Inflammatory macrophage (primary cell): ENCODE results near the gene LMBRD1.
A peak's percentile ranks its signal among the peaks of the same experiment; 100 is the strongest.
"Not testable (repeated sequence)": the region's sequence is repeated elsewhere in the genome, so short reads cannot be mapped to it uniquely, and the experiment has no call there.

Source experiments
- DNase-seq, 2 donors: peaks; one replicate each; pipeline ENCODE4 v3.0.0-alpha.2; 2020 to 2022

LMBRD1 gene

DNA sequence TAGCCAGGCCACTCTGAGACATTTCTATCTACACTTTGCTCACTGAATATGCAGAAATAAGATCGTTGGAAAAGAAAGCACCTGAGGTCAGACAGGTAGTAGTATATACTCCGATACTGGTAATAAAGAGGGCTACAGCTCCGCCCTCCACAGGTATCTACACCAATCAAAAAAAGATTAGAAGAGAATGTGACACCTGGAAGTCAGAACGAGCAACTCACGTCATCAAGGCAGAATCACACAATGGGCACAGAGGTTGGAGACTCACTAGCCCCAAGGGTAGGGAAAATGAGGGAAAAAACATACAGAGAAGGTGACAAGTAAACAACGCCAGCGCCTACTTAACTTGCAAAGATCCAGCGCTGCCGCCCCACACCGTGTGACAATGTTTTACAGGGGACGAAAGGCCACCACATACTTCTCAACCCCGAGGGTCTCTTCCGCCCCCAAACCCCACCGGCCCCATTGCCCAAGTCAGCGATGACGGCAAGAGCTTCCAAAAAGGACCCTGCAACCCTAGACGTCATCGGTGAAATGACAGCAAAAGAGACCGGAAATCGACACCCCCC is 653 bp downstream of the LMBRD1 start:
- peak in 1 of 2 donors; percentile 13 for DNase-seq

DNA sequence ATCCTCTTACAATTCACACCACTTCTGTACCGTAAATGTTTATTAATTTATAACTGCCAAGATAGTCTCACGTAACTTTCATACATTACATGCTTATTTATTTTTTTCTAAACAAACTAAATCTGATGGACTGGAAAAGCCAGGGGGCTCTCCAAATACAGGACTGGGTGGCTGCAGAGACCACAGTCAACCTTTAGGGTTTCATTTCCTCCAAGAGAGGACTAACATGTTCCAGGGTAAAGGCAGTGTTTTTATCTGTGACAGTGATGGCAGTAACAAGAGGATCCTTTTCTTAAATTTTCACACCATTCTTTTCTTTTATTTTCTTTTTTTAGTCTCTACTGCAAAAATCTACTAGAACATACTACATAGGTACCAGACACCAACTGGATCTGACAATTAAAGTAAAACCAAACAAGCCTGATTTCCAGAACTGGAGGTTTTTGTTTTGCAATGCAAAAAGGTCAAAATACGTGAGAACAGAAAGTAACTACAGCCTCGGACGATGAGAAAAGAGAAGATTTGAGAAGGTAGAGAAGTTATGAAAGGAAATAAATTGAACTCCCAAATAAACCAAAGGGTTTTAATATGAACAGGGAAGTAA is 1.2 kb downstream of the LMBRD1 start:
- no peak for DNase-seq

DNA sequence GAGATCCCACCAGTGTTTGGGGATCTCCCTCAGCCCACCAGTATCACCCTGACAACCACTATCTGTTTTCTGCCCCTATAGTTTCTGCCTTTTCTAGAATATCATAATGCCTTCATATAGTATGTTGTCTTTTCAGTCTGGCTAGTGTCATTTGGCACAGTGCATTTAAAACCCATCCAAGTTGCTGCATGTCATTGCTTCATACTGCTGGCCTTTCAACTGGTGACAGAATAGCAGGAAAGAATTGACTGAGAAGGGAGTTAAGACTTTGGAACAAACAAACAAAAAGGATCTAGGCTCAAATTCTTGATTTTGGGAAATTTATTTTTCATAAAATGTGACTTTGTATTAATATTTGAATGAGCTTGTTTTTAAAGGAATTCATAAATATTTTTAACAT is 4.5 kb downstream of the LMBRD1 start:
- no peak for DNase-seq

DNA sequence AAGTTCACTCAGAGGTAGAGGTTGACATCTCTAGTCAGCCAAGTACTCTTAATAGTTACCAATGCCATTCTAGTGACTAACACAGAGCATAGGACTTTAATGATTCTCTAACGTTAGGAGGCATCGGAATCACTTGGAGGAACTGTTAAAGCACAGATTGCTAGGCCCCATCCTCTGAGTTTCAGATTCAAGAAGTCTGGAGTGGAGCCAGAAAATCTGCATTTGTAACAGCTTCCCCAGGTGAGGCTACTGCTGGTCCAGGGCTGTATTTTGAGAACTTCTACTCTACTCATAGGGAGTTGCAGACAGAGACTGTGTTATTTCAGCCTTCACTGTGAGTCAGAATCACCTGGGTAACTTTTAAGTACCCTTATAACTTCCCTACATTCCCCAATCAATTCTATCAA is 5.7 kb downstream of the LMBRD1 start:
- no peak for DNase-seq

DNA sequence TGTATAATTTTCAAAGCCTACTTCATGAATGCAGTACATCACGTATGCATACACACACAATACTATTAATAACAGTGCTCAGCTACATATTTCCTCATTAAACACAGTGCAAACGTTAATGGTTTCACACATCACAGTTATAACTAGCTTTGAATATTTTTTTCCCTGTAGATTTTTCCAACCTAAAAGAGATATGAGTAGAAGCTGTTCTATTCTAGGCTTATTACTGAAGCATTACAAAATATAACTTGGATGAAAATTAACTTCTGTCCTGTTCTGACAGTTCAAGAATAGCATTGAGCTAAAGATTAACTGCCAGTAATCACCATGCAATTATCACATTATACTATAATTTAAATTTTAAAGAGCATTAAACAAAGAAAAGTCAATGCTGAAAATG is 6.2 kb downstream of the LMBRD1 start:
- DNase-seq: no peak

DNA sequence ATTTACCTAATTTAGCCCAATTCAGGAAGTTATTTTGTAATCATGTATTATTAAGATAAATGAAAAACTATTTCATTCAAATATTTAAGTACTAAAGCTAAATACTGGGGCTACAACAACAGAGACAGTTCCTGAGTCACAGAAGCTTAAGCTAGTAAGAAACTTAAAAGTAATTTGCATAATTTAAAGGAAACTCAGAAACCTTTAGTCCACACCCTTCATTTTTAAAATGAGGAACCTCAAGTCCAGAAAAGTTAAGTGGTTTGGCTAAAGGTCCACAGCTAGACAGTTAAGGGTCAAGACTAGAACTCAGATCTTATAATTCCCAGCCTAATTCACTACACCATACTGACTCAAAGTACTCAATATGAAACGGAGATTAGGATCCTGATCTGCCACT is 7.2 kb downstream of the LMBRD1 start:
- peak; percentile 12 to 63 for DNase-seq

DNA sequence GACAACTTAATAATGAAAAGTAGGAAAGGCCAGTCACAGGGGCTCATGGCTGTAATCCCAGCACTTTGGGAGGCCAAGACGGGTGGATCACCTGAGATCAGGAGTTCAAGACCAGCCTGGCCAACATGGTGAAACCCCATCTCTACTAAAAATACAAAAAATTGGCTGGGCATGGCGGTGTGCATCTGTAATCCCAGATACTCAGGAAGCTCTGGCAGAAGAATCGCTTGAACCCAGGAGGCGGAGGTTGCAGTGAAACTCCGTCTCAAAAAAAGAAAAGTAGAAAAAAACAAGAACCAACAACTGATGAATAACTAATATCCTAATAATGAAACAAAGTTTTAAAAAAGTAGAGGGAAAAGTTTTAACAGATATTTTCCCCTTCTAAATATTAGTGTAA is 9.4 kb downstream of the LMBRD1 start:
- not testable (repeated sequence) for DNase-seq

DNA sequence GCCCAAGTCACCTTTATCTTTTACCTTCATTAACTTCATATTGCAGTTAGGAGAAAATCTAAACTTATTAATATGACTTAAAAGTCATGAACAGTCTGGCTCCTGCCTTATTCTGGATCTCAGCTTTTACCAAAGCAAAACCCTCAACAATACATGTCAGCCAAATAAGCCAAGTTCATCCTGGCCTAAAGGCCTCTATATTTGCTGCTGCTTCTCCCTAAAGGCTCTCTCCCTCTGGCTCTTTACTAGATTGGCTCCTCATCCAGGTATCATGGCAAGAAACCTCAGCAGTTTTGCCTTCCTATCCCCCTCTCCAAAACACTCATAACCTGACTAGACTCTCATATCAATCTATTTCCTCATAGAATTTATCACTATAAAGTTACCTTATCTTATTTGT is 11.1 kb downstream of the LMBRD1 start:
- DNase-seq: no peak

DNA sequence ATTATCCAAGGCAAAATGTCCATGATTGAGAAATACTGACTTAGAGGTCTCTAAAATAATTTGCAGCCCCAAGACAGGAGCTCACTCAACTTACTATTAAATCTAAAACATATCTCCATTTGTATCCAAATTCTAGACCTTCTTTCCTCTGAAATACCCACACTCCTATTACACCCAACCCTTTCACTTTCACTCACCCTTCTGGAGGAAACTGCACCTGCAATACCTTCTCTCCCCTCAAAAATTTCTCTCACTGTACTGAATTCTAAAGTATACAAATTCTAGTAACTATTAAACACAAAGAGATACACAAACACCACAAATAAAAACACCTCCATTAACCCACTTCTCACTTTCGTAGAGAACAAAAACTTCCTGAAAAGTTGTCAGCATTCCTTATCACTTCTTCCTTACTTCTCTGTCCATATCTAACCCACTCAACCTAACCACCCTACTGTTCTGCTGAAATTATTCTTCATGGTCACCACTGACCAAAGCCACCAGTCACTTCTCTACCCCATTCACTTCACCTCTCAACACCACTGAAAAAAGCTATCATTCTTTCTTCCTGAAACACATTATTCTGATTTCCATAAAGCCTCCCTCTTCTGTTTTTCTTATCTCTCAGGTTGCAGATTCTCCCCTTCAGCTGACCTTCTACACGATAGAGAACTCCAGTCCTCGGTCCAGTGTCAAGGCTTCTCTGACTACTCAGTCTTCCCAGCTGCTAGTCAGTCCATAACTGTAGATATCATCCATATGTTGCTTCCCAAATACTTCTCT is 12.0 kb downstream of the LMBRD1 start:
- no peak for DNase-seq

DNA sequence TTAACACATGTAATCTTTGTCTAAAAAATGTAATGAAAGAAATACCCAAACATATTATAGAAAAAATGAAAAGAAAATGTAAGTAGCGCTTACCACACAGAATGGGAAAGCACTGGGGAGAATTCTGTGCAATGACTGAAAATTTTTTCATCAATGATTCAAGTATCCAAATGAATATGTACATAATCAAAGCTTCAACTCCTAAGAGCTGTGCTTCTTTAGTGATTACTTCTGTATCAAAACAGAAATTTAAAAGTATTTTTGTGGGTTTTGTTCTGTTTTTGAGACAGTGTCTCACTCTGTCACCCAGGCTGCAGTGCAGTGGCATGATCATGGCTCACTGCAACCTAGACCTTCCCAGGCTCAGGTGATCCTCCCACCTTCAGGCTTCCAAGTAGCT is 13.7 kb downstream of the LMBRD1 start:
- no peak for DNase-seq

DNA sequence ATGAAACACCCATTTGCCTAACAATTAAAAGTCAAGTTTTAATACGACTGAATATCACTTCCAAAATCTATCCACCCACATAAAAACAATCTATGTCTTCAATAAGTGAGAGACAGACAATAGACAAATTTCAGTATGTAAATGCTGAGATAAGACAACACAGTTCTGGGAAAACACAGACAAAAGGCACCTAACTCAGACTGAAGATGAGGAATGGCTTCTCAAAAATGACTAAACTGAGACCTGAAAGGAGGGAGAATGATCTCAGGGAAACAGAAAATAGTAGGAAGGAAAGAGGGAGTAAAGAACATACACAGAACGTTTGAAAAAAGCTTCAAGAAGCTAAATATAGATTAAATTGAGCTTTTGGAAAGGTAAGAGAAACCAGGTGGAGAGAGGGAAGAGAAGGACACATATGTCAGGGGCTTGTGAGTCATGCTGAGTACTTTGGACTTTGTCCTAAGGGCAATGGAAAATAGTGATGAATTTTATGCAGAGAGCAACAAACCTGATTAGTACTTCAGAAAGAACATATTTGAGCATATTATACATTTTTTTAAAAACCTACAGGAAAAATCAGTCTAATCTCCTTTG is 16.1 kb downstream of the LMBRD1 start:
- no peak for DNase-seq

DNA sequence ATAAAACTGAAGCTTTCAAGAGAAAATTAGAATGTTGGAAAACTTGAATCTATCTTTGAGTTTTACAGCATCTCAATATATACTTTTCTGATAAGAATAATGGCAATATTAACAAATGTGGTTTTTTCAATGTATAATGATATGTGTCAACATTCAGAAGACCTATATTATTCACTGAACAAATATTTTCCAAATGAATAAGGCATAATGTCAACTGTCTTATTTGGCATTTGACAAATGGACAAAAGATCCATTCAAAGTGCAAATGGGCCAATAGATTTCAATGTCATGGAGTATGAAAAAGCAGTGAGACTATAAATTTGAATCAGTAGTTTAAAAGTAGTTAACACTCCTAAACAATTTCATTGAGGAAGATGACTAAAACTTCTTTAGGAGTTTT is 20.9 kb downstream of the LMBRD1 start:
- no peak for DNase-seq

DNA sequence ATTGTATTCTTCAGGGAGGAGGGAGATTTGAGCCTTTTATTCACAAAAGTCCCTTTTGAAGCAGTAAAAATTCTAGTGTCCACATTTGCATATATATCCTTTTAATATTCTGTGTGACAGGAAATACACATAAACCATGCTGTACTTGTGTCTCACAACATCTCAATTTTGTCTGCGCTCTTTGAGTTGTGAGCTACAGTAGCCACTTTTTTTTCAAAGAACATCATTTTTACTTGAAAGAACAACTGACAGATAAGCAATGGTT is 21.3 kb downstream of the LMBRD1 start:
- DNase-seq: no peak

DNA sequence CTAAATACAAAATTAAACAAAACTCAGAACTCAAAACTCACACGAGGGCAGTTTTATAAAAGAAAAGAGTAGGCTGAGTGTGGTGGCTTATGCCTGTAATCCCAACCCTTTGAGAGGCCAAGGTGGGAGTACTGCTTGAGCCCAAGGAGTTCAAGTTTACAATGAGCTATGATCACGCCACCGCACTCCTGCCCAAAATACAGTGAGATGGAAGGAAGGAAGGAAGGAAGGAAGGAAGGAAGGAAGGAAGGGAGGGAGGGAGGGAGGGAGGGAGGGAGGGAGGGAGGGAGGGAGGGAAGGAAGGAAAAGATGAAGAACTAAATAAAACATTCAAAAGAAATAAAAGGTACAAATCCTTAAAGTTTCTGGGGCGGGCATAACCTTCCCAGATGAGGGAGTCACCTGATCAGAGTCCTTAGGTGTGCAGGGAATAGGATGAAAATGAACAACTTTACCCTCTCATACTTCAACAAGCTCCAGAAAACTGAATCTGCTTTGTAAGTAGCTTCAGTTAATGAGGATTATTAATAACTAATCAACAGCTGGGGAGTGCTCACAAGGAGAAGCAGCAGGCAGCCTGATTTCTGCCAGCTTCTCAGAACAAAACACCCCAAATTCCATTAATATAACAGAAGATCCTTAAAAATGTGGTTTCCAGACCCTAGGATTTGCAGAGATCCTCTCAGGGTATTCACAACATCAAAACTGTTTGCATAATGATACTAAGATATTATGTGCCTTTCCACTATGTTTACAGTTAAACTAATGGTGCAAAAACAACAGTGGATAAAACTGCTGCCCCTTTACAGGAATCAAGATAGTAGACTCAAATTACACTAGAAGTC is 21.8 kb downstream of the LMBRD1 start:
- DNase-seq: no peak

DNA sequence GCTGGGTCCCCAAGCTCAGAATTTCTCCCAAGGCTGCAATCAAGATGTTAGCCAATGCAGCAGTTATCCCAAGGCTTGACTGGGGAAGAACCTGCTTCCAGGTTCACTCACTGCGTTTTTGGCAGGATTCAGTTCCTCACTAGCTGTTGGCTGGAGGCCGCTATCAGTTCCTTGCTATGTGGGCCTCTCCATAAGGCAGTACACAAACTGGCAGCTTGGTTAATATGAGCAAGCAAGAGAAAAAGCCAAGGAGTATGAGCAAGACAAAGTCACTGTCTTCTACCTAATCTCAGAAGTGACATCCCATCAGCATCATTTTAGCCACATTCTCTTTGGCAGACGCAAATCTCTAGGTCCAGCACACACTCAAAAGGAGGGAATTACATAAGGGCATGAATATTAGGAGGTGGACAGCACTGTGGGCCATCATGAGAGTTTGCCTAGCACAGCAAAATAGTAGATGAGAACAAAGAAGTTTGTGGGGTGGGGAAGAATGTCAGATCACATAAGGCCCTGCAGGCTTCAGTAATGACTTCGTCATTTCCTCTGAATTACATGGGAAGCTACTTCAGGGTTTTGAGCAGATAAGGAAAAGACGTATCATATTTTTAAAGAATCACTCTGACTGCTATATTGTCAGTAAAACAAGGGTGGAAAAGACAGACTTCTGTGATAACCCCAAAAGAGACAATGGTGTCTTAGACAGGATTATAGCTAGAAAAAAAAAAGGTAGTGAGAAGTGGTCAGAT is 25.5 kb downstream of the LMBRD1 start:
- DNase-seq: no peak

DNA sequence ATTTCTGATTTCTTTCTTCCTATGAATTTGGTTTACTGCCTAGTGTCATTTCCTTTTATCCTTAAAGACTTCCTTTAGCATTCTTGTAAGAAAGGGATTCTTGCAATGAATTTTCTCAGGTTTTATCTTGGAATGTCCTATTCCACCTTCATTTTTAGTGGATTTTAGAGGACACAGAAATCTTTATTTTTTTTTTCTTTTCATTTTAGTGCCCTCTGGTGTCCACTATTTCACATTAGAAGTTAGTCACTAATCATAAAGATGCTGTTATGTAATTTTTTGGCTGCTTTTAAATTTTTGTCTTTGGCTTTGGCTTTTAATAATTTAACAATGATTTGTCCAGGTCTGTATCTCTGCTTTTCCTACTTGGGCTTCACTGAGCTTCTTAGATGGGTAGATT is 28.1 kb downstream of the LMBRD1 start:
- DNase-seq: no peak

DNA sequence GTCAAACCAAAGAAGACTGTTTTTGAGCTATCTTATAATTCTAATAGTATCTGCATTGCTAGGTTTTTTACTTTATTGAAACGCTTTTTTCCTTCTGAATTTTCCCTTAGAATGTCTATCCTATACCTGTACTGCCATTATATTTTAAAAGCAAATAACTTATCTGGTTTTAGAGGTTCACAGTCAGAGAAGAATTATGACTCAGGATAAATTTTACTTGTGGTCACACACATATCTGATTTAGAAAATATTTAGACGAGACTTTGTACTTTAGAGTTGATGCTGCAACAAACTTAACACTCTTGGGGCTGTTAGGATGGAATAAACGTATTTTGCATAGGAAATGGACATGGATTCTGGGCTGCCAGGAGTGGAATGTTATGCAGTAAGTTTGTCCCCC is 33.0 kb downstream of the LMBRD1 start:
- DNase-seq: no peak

DNA sequence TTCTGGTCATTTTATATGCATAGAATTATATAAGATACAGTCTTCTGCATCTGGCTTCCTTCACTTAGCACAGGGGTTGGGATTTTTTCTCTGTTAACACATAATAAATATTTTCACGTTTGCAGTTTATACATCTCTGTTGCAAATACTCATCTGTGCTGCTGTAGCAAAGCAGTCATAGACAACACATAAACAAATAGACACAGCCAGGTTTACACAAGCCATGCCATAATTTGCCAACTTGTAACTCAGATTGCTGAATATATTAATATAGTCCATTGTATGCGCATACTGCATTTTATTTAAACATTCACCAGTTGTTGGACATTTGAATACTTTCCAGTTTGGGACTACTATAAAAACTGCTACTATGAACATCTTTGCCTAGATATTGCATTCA is 35.0 kb downstream of the LMBRD1 start:
- DNase-seq: no peak

DNA sequence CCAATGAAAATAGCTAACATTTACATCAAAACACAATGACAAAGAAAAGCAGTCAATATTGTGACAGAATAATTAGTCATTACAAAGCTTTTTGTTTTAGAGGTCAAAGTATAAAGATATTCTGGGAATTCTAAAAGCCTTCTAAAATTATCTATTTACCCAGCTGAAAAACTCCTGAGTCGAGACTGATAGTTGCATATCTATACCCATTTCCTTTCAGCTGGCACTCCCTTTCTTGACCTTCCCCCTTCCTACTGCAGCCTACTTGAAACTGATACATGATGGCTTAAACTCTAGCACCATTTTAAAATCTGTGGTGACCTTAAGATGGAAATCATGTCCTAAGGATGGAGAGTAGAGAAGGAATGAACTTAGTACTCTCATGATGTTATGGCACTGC is 38.6 kb downstream of the LMBRD1 start:
- no peak for DNase-seq

DNA sequence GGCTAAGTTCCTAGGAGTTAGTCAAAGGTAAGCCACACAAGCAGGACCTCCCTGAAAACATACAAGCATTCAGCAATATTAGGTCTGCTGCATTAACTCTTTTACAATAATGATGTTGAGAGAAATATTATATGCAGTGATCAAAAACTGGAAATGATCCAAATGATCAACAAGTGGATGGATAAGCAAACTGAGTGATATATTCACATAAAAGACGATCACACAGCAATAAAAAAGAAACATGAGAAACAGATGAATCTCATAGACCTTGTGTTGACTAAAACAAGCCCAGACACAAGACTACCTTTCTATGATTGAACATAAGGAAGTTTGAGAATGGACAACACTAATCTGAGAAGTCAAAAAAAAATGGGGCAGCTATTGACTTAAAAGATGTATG is 39.9 kb downstream of the LMBRD1 start:
- no peak for DNase-seq

DNA sequence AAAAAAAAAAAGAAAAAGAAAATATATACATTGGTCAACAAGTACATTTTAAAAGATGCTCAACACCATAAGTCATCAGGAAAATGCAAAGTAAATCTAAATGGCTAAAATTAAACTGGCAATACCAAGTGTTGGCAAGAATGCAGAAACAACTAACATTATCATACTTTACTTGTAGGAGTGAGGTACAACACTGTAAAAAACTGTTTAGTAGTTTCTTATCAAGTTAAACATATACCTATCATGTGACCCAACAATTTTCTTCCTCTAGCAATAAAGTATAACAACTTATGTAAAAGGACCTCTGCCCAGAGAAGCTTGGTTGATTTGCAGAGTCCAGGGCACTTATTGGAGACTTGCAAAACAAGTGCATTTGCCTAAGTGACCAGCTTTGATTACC is 40.4 kb downstream of the LMBRD1 start:
- DNase-seq: no peak

DNA sequence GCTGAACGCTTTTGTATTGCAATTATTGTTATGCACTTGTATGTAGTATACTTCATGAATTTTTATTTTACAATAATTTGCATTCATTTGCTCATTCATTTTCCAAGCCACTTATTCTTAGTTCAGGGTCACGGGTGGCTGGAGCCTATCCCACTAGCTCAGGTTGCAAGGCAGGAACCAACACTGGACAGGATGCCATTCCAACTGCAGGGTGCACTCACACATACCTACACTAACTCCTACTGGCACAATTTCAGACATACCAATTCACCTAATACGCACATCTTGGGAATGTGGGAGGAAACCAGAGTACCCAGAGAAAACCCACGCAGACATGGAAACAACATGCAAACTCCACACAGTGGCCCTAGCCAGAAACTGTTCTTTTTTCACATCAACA is 61.8 kb downstream of the LMBRD1 start:
- no peak for DNase-seq

DNA sequence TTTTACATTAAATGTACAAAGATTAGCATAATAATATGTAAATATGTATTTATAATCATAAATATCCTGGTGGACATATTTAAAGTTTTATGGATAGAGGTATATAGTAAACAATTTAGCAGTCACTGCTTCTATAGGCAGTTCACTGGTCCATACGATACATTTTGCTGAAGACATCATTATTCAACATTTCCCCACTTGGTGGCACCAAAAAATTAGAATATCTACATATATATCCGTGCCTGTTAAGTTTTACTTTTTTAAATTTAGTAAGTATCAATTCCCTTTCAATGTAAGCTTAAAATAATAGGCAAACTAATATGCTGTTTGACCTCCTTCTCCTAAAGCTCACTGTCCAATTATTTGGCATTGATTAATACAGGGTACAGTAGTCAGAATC is 64.2 kb downstream of the LMBRD1 start:
- no peak for DNase-seq
